Midbrain (tissue), 1 donor: ENCODE measurements around the gene MND1.

ENCODE experiments used
- DNase-seq: peaks from one replicate; lab custom pipeline; 2025; lab: John Stamatoyannopoulos, UW

The MND1 gene

GRCh38 chr4:153344131-153345011 is at the start of gene MND1:
MND1 (plus strand) TSS chr4:153344688; CDS start chr4:153344738, 50 bp downstream.
- DNase-seq = peak; percentile 79

- DNase-seq = no peak
Measured at GRCh38 chr4:153295131-153295755, 49.2 kb upstream of the MND1 start.

- DNase-seq = no peak
Measured at GRCh38 chr4:153296040-153296823, 48.3 kb upstream of the MND1 start.

- no peak for DNase-seq
Measured at GRCh38 chr4:153297116-153297515, 47.4 kb upstream of the MND1 start.

GRCh38 chr4:153310793-153311192 is 33.7 kb upstream of the MND1 start:
- no peak for DNase-seq

GRCh38 chr4:153314915-153315314 is 29.6 kb upstream of the MND1 start:
- DNase-seq = no peak

- peak; percentile 29 for DNase-seq
Measured at GRCh38 chr4:153318696-153319320, 25.7 kb upstream of the MND1 start.

GRCh38 chr4:153322791-153323190 is 21.7 kb upstream of the MND1 start:
- no peak for DNase-seq

GRCh38 chr4:153324046-153324445 is 20.4 kb upstream of the MND1 start:
- no peak for DNase-seq

- DNase-seq = no peak
Measured at GRCh38 chr4:153325558-153325957, 18.9 kb upstream of the MND1 start.

- DNase-seq = no peak
Measured at GRCh38 chr4:153326513-153326912, 18.0 kb upstream of the MND1 start.

GRCh38 chr4:153327247-153327646 is 17.2 kb upstream of the MND1 start:
- no peak for DNase-seq

- DNase-seq = no peak
Measured at GRCh38 chr4:153332936-153333335, 11.6 kb upstream of the MND1 start.

- no peak for DNase-seq
Measured at GRCh38 chr4:153333874-153334273, 10.6 kb upstream of the MND1 start.

- DNase-seq = no peak
Measured at GRCh38 chr4:153335665-153336064, 8.8 kb upstream of the MND1 start.

GRCh38 chr4:153337686-153338085 is 6.8 kb upstream of the MND1 start:
- DNase-seq = no peak

GRCh38 chr4:153341575-153342090 is 2.9 kb upstream of the MND1 start:
- DNase-seq = no peak

GRCh38 chr4:153342751-153343552 is 1.5 kb upstream of the MND1 start:
- no peak for DNase-seq

- DNase-seq = no peak
Measured at GRCh38 chr4:153345012-153345981, 809 bp downstream of the MND1 start.

GRCh38 chr4:153346031-153346430 is 1.5 kb downstream of the MND1 start:
- no peak for DNase-seq
